Sciatic nerve (tissue), 2 donors: ENCODE results near the gene SMIM33. TPM values are rescaled to one million over a fixed set of nuclear protein-coding genes. Genes with fewer than 3 reads are reported as not detected.
"Not testable (repeated sequence)": the region's sequence is repeated elsewhere in the genome, so short reads cannot be mapped to it uniquely, and the experiment has no call there.

Experiments
- ATAC-seq: fragments of 200-7000 bp; cut with Tn5 transposase; one replicate; pipeline ENCODE4 v1.9.1; 2020; ENCODE audit warnings: mild to moderate bottlenecking, moderate library complexity
- DNase-seq: peaks from one replicate; pipeline ENCODE4 v3.0.0-alpha.2; 2020; ENCODE audit warnings: low spot score
- intact Hi-C: fragments of 100-400 bp; cut with DNase I; formaldehyde crosslinking; loops from one replicate; pipeline ENCODE4 v1.14.2; 2022
- total RNA-seq: library from RNA; stranded (reverse); fragmentation: NEBNext Ultra II Directional; extraction: Animal tissue kit (Norgen Biotek cat#: 25700); gene quantifications from one replicate; pipeline ENCODE4 v1.2.1, GENCODE V29; 2021
- donor health status: DM: no; HTN: no; CAD: no.
- donor health status: DM: no; HTN: no; CAD: no.

SMIM33 gene
- total RNA-seq, 1 donor from 2014 or later, result not detected

GRCh38 chr5:139475865-139476617 is 5.2 kb downstream of the SMIM33 start:
- no peak for ATAC-seq
- DNase-seq, result no peak
- intact Hi-C loops, result no loop called here

DNA sequence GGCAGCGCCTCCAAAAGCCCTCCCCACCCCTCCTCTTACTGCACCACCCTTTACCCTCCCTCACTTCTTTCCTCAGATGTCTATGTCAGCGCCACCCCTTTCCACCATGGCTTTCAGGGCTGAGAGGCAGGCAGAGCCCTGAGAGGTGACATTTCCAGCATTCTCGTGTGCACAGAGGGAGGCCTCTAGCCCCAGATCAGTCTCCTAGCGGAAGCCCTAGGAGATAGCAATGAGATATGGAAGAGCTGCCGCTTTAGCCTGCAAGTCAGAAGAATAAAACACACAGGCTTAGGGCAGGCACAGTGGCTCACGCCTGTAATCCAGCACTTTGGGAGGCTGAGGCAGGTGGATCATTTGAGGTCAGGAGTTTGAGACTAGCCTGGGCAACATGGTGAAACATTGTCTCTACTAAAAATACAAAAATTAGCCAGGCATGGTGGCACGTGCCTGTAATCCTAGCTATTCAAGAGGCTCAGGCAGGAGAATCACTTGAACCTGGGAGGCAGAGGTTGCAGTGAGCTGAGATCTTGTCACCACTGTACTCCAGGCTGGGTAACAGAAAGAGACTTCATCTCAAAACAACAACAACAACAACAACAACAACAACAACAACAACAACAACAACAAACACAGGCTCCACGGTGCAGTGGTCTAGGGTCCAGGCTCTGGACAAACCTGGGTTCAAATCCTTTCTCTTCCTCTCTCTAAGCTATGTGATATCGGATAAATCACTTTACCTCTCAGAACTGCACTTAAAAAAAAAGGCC is 8.0 kb downstream of the SMIM33 start:
- DNase-seq, intact Hi-C loops: not testable (repeated sequence)

GRCh38 chr5:139479729-139480128 is 8.9 kb downstream of the SMIM33 start:
- ATAC-seq, DNase-seq, intact Hi-C loops: not testable (repeated sequence)

More for the DNA sequence above, 8.0 kb downstream of the SMIM33 start:
- ATAC-seq, result not testable (repeated sequence)

DNA sequence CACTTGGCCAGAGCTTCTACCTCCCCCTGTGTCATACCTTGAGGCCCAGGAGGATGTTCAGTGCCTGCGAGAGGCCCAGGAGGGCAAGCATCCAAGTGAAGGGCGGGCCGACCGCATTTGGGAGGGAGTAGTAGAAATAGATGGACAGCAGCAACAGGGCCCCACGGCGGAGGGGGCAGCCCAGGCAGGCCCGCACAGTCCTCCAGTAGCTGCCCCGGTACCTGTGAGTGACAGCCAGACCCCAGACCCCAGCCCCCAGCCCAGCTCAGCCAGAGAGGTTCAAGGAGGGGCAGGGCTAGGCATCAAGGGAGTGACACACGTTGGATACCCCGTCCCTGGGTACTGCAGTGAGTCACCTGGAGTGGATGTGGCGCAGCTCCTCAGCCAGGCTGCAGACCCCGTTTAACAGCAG is 10.3 kb downstream of the SMIM33 start:
- intact Hi-C loops, result no loop called here
- DNase-seq (peak; percentile 72), ATAC-seq (peak; percentile 47)

DNA sequence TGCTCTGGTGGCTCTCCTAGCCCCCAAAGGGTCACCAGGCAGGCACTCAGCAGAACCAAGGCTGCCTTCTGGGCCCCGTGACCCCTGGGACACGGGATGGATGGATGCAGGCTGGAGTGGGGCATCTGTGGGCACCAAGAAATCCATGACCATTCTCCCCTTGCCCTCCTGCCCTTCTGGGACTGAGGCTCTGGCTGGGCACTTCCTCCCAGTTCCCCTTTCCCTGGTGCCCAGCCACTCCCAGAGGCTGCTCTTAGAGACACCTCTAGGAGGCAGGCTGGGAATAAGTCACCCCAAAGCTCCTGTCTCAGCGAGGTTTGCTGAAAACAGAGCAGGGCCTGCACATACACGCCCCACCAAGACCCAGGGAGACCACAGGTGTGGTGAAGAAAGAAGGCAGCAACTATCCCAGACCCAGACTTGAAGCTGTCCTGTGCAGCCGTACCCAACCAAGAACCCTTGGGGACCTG is 10.8 kb downstream of the SMIM33 start:
- intact Hi-C loops, result no loop called here
- ATAC-seq, result peak; percentile 55
- no peak for DNase-seq

- peak; percentile 88 for ATAC-seq
- intact Hi-C loops, result no loop called here
- DNase-seq, result peak; percentile 94
Measured at GRCh38 chr5:139482050-139482889, 11.5 kb downstream of the SMIM33 start, which contains the start of gene STING1. Gene STING1 (minus strand): TSS chr5:139482758. CDS start chr5:139481704, 1,054 bp downstream.

DNA sequence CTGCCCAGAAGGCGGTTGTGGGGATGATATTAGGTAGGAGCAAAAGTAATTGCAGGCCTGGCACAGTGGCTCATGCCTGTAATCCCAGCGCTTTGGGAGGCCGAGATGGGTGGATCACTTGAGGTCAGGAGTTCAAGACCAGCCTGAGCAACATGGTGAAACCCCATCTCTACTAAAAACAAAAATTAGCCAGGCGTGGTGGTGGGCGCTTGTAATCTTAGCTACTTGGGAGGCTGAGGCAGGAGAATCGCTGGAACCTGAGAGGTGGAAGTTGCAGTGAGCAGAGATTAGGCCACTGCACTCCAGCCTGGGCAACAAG is 12.0 kb downstream of the SMIM33 start:
- ATAC-seq, intact Hi-C loops, DNase-seq: not testable (repeated sequence)

GRCh38 chr5:139486201-139486600 is 15.4 kb downstream of the SMIM33 start:
- intact Hi-C loops, result no loop called here
- ATAC-seq, result no peak
- no peak for DNase-seq

GRCh38 chr5:139488260-139488659 is 17.5 kb downstream of the SMIM33 start:
- ATAC-seq (peak; percentile 79), DNase-seq (no peak)
- intact Hi-C loops, result no loop called here

DNA sequence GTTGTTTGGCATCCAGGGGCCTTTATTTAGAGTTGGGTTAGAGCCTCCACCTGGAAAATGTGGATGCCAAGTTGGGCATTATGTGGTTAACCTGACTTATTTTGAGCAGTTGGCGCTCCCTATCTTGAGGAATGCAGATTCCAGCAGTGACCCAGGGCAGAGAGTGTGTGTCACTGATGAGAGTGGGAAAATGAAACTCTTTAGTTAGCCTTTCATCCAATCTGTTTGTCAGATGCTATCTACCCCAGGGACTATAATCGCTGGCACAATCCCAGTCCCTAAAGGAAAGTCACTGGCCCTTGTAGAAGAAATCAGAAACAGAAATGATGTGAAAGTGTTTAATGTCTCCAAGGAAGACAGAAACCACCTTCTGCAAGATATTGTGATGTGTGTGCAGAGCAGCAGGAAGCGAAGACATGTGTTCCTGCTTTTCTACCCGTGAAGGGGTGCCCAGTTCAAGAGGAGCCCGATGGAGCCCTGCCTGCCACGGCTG is 21.9 kb downstream of the SMIM33 start:
- intact Hi-C loops, result no loop called here
- DNase-seq (no peak), ATAC-seq (peak; percentile 70)

DNA sequence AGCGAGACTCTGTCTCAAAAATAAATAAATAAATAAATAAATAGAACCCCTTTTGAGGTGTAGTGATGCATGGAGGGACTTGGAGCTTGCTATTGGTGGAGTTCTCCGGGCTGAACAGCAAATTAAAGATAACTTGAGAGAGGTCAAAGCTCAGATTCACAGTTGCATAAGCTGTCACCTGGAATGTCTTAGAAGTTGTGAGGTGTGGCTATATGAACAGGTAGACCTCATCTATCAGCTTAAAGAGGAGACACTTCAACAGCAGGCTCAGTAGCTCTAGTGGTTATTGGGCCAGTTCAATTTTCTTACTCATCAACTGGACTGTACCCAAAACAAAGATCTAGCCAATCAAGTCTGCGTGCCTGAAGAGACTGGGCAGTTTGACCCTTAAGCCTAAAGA is 23.5 kb downstream of the SMIM33 start:
- ATAC-seq (no peak), DNase-seq (no peak)
- intact Hi-C loops, result no loop called here

DNA sequence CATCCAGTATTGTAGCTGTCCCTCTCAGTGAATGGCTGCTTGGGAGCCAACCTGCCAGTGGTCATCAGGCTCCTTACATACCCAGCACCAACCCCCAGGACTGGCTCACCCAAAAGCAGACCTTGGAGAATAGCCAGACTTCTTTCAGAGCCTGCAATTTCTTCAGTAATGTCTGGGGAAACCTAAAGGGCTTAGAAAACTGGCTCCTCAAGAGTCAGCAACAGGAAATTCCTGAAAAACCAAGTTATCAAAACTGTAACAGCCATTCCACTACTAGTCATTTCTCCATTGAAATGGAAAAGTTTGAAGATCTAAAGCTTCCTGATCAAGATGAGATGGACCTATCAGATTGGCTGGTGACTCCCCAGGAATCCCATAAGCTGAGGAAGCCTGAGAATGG is 24.0 kb downstream of the SMIM33 start:
- intact Hi-C loops, result no loop called here
- DNase-seq, result no peak
- ATAC-seq, result no peak

DNA sequence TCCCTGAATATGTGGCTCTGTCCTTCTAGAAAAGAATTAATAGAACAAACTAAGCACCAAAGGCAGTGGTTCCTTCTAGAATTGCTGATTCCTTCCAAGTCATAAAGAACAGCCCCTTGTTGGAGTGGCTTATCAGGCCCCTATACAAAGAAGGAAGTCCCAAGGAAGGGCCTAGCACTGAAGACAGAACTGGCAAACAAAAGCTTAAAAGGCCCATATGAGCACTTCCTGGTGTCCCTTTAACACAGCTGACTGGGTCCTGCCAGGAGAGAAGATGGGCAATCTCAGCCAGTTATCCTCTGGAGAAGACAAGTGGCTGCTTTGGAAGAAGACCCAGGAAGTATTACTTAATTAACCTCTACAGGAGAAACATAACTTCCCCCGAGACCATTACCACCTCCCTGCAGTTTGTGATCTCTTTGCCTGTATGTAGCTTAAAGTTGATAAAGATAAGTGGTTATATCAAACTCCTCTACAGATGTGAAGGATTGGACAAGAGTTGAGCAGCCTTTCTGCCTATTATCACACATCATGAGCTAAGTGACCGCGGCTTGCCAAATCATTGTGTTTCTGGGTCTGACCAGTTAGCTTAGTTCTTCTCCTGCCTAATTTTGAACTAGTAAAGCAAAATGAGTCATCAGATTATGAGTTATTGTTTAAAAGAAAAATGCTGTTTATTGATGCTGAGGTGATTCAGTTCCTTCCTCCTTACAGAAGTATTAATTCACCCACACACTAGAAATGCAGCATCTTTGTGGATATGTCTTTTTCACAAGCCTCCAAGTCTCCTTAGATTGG is 25.0 kb downstream of the SMIM33 start:
- intact Hi-C loops, result no loop called here
- peak; percentile 42 for ATAC-seq
- DNase-seq, result no peak

- ATAC-seq, result no peak
- intact Hi-C loops, result no loop called here
- DNase-seq, result no peak
Measured at GRCh38 chr5:139501381-139501780, 30.6 kb downstream of the SMIM33 start.

- DNase-seq, ATAC-seq, intact Hi-C loops: not testable (repeated sequence)
Measured at GRCh38 chr5:139503036-139503817, 32.4 kb downstream of the SMIM33 start.

GRCh38 chr5:139503879-139504278 is 33.1 kb downstream of the SMIM33 start:
- intact Hi-C loops, ATAC-seq, DNase-seq: not testable (repeated sequence)

- ATAC-seq, intact Hi-C loops, DNase-seq: not testable (repeated sequence)
Measured at GRCh38 chr5:139504722-139505121, 33.9 kb downstream of the SMIM33 start.
